Activated gamma-delta T cell treated with anti-CD3 and anti-CD28 coated beads, Interleukin-2, amount 50 U/mL, for 16 hours (primary cell): Measurements from ENCODE around the gene COL7A1.

ENCODE experiments used
- DNase-seq: peaks from one replicate; pipeline ENCODE4 v3.0.0-alpha.2; 2020; ENCODE audit warnings: low read depth

The COL7A1 gene

DNA sequence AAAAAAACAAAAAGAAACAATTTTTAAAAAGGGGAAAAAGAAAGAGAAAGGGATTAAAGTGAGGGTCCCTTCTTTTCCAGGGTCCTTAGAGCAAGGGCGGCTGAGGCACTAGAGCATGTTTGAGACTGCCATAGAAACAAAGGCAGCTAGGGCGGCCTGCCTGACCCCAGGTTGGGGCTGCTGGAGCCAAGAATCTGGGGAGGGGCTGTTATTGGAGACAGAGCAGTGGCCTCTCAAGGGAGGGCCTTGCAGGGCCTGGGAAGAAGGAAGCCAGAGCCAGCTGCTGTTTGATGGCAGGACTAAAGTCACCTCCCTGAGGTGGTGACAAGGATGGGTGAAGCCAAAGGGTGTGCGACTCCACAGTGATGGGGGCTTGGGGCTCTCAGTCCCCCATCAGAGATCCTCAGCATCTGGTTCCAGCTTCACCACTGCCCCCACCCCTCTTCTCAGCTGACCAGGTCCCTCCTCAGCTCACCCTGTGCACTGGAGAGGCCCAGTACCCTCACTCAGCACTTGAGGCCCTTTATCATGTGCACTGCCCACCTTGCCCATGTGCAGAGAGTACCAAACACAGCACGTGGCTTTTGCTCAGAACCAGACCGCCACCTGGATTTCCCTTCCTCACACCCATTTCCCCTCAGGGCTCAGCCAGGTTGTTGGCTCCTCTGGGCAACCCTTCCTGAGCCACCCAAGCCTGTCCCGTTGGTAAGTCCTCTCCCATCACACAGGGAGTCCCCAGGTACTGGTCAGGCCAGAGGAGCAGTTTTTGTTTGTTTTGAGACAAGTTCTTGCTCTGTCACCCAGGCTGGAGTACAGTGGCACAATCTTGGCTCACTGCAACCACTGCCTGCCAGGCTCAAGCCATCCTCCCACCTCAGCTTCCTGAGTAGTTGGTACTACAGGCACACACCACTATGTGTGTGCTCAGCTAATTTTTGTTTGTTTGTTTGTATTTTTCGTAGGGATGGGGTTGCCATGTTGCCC is 24.7 kb upstream of the COL7A1 start:
- no peak for DNase-seq

GRCh38 chr3:48617559-48617958 is 22.4 kb upstream of the COL7A1 start:
- no peak for DNase-seq

- DNase-seq = no peak
Measured at GRCh38 chr3:48614044-48614443, 18.9 kb upstream of the COL7A1 start.

DNA sequence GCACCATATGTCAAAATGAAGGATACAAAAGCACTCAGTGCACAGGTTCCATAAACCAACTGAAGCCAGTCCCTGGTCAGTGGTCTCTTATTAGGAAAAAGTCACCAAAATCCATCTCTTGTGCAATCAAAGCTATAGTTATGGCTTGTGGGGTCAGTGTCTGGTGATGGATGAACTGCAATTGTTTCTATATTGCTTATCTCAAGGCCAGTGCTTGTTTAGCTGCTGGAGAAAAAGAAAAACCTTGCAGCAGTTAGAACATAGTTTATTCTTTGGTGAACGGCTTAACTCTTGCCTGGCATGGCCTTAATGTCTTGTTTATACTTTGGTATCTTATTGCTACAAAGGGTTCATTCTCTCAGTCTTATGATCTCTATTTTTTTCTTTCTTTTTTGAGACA is 17.2 kb upstream of the COL7A1 start:
- DNase-seq = no peak

GRCh38 chr3:48609088-48610005 is 14.2 kb upstream of the COL7A1 start, which contains the start of gene UQCRC1:
Gene UQCRC1 (minus strand): TSS chr3:48609646. CDS start chr3:48609620, 26 bp downstream.
- peak; percentile 81 for DNase-seq

- DNase-seq = no peak
Measured at GRCh38 chr3:48607519-48607918, 12.4 kb upstream of the COL7A1 start.

DNA sequence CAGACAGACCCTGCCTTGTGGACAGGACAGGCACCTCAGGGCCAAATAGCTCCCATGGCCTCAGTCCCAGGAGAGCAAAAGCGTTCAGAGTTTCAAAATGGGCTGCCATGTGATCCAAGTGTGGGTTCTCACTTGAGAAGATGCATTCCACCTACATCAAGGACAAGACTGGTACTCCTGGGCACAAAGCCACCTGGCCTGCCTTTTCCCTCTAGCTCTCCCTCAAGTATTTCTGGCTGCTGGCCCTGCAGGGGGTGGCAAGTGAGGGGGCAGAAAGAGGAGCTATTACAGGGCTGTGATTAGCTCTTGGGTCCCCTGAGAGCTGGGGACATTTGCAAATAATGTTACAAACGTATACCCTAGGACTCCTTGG is 6.5 kb upstream of the COL7A1 start:
- DNase-seq = no peak

DNA sequence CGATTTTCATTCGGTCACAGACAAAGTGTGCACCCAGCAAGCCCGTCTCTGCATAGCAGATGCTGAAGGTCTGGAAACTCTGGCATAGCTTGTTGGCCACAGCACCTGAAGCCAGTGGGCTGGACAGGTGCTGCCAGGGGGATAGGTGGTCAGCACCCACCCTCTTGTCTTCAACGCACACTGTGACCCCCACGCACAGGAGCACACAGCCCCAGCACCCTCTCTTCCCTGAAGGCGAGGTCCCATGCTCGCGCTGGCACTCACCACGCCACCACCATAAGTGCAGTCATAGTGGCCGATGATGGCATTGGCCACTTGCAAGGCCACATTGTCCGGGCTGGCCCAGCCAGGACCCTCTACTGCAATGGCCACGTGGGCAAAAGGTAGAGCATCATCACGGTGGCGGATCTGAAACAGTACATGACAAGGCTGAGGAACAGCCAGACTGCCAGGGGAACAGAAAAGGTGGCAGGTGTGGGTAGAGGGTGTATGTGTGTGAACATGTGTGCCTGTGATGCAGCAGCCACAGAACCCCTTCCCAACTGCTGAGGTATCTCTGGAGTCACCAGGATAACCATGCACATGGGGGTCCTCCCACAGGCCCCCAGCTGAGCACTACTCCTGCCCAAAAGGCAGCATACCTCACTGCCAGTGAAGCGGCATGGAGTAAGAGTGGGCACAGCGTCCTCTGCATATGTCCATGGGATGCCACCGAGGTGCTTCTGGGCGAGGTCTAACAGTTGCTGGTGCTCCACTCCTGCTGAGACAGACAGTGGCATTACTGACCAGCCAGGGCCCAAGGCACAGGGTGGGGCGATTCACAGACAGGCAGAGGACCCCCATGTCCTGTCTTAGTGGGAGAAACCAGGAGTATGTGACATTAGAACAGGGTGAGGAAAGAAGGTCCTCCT is 5.8 kb upstream of the COL7A1 start:
- DNase-seq = no peak

GRCh38 chr3:48599509-48600285 is 4.6 kb upstream of the COL7A1 start:
- DNase-seq = no peak

DNA sequence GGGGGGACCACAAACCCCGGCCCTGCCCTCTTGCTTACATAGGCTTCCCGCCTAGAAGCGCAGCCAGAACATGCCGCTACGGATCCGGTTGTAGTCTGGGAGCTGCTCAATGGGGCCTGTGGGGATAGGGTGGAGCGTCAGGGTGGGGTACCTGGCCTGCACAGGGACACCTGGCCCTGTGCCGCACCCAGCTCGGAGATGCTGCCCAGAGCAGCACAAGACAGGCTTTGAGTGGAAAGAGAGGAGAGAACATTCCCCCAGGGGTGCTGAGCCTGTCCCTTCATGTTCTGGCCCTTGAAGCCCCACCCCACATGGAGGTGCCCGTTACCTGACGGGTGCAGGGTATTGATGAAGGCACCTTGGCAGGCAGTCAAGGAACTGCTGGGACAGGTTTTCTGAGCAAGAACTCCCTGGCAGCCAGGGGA is 4.0 kb upstream of the COL7A1 start:
- no peak for DNase-seq

GRCh38 chr3:48598323-48599076 is 3.4 kb upstream of the COL7A1 start:
- DNase-seq = no peak

DNA sequence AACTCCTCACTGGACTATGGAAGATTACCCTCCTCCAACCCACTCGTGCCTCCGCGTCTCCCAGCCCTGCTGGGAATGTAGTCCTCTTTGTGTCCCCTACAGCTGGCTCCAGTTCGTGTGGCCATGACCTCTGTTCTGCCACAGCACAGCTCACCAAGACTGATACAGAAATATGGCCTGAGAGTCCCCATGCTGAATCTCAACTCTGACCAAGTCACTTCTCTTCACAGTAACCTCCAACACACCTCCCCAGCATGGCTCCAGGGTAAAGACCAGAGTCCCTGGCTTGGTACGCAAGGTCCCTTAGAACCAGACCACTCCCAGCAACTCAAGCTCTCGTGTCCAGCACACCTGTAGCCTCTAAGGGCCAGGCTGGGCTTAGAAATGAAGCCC is 2.3 kb upstream of the COL7A1 start:
- DNase-seq = no peak

- no peak for DNase-seq
Measured at GRCh38 chr3:48596676-48597407, 1.7 kb upstream of the COL7A1 start.

DNA sequence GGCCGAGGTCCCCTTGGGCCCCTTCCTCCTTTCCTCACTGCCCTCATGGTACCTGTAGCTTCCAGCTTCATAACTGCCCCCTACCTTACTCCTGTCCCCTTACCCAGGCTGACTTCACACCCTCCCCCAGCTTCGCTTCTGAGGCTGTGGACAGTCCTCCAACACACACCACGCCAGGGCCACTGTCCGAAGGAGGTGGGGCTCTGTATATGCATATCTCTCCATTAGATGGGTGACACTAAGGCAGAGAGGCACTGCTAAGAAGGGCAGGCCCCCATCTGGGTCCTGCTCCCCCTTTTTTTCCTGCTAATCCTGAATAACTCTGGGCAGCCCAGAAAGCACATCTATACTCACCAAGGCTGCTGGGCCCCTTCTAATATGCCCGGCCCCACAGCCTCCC is 1.0 kb upstream of the COL7A1 start:
- DNase-seq = no peak

DNA sequence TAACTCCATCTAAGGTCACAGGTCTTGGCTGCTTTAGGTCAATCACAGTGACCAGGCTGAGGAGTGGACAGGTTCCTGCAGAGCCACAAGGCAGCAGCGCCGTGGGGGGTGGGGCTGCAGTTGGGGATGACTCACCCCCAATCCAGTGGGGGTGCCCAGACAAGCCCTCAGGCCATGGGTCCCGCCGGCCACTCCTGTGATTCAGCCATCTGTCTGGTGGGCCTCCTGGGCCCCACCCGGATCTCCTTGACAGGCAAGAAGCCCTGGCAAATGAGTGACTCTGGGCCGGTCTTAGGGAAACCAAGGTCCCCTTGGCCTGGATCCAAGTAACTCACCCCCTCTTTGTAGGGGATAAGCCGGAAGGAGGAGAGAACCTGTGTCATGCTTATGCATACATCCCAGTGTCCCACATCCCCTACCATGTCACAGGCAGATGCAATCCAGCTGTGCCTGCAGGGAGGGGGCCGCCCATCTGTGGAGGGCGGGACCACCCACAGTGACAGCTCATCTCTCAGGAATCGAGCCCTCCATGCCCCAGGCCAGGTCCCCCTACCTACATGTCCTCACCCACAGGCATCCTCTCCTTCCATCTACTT is 495 bp upstream of the COL7A1 start:
- DNase-seq = no peak

GRCh38 chr3:48594417-48595049 is 596 bp downstream of the COL7A1 start:
- no peak for DNase-seq

DNA sequence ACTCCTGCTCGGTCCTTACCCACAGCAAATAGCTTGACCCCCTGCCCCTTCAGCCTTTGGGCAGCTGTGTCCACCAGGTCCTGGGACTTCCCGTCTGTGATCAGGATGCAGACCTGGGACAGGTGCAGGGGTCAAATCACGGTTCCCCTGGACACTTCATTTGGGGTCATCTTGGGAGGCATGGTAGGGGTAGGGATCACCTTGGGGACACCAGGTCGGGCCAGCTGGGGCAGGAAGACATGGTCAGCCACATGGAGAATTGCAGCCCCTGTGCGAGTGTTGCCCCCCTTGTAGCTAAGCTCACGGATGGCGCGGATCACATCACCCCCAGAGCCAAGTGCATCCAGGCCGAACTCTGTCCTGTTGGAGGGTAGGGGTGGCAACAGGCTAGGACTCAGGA is 1.8 kb downstream of the COL7A1 start:
- DNase-seq = no peak

- DNase-seq = no peak
Measured at GRCh38 chr3:48592519-48593087, 2.5 kb downstream of the COL7A1 start.
